Measurements from ENCODE around the gene PLXNB2.

The PLXNB2 gene

DNA sequence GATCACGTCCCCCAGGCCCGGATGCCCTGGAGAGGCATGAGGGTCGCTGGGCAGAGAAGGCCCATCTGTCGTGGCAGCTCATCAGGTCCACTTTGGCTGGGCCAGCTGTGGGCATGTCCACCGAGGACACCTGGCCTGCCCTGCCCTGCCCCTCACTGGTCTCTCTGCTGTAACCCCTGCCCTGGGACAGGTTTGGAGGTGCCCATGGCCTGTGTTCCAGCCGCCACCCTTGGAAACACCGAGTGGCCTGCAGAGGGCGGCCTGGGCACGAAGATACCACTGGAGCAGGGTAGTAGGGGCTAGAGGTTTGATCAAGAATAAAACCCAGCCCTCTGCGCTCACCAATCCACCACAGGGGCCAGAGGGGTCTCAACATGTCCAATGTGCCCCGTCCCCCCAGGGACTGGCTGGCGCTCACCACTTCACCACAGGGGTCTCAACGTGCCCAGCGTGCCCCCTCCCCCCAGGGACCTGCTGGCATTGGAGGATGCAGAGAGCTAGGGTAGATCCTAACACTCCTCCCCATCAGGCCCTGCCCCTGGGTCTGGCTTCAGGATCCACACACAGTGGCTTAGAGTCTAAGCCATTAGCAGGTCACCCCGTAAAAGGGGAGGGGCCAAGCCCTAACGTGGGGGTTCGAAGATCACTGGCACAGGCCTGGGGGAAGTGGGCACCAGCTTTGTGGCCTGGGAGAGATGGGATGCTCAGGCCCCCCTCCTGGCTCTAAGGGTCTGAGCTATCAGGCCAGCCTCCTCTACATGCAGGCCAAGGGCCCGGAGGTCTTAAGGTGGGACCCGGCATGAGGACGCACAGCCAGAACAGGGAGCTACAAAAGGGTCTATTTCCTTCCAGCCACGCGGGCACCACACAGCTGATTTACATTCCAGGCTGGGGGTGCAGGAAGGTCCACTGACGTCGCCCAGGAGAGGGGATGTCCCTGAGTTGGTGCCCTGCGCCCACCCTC lies 55.1 kb downstream of the PLXNB2 start:
- DNase-seq (ENCODE audit: low spot score), result peak; percentile 50

DNA sequence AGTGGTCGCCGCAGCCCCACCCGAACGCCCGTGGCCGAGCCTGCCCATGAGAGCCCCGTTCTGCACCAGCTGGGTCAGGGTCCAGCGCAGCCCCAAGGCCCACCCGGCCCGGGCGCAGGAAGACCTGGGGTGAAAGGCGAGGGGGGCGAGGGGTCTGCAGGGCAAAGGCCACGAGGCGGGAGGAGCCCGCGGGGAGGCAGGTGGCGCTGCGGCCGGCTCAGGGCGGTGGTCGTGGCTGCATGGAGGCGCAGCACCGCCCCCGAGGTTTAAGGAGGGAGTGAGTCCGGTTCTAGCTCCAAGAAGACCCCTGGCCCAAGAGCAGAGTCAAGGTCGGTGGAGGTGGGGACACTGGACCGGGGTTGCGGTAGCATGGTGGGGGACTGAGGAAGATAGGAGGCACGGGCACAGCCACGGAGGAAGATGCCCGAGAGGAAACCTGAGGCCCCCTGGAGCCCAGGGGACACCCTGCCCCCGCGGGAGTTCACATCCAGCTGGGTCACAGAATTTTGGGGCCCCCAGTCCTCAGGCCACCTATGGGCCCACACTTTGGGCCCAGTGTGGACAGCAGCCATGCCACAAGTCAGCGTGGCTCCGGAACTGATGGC lies 55.9 kb downstream of the PLXNB2 start:
- DNase-seq (ENCODE audit: low spot score), result no peak

- peak; percentile 72 for DNase-seq (ENCODE audit: low spot score)
These were observed 56.6 kb downstream of the PLXNB2 start, which contains the start of gene HDAC10 for GRCh38 chr22:50250555-50251476. HDAC10 (minus strand) TSS chr22:50251265; CDS start chr22:50251032, 233 bp downstream.

DNA sequence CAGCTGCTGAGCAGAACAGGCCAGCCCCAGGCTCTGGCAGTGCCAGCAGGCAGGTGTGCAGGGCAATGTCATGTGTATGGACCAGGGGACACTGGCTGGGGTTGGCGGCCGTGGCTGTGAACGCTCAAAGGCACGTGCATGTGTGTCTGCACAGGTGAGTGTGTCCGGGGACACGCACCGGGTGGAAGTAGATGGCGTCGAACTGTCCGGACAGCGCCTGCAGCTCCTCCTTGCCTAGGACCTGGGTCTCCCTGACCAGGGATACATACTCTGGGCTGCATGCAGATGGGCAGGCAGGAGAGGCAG lies 57.2 kb downstream of the PLXNB2 start:
- no peak for DNase-seq (ENCODE audit: low spot score)

DNA sequence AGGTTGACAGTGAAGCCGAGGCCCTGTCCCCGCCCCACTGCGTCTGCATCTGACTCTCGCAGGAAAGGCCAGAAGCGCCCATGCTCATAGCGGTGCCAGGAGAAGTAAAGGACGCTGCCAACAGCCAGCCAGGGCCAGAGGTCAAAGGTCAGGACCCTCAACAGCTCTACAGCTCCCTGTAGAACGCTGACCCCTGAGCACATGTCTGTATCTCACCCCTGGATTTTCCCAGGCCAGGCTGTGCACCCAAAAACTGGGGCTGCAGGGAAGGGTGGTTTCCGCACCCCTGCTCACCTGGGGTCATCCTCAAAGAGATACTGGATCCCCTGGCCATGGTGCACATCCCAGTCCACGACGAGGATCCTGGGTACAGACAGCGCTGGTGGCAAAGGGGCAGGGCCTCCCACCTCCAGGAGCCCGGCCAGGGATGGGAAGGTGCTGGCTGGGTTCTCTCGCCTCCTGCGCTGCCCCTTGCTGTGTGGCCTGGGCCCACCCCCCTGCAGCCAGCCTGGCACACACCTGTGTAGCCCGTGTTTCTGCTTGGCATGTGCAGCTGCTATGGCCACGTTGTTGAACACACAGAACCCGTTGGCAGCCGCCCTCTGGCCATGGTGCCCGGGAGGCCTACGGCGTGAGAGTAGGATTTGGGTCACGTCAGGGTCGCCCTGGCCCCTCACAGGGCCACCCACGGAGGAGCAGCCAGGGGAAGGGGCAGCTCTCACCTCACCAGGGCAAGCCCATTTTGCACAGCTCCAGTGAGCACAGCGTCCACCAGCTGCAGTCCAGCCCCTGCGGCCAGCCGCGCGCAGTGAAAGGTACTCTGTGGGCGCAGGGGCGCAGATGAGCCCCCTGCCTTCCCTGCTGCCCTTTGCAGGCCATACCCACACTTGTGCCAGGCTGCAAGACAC lies 57.9 kb downstream of the PLXNB2 start:
- no peak for DNase-seq (ENCODE audit: low spot score)

DNA sequence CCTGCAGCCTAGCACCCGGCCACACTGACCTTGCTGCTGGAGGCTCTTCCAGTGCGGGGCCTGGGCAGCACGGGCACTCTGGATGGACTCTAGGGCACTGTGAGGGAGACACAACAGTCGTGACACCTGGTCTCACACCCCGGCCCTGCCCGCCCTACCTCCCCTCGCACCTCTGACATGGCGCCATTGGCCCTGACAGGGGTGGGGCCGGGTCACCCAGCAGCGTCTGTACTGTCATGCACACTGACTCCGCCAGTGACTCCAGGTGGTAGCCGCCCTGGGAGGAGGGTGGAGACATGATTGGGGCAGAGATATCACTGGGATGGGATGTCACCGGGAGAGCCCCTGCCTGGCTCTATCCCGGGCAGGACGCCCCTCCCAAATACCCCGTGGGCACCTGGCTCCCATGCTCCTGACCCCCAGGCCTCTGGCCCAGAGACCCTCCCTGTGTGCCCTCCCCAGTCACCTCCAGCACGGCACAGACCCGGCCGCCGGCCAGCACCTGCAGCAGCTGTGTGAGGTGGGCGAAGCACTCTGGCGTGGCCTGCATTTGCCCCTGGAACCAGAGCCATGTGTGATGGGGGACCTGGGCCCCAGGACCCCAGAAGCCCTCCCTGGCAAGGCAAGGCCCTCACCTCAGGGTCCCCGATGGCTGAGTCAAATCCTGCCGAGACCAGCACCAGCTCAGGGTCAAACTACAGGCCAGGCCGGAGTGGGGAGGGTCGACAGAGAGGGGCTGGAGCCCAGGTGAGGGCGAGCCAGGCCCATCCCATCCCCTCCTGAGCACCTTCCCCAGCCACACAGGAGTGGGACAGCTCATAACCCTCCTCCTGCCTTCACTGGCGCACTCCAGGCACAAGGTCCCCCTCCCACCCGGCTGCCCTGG lies 59.0 kb downstream of the PLXNB2 start:
- DNase-seq (ENCODE audit: low spot score), result no peak

DNA sequence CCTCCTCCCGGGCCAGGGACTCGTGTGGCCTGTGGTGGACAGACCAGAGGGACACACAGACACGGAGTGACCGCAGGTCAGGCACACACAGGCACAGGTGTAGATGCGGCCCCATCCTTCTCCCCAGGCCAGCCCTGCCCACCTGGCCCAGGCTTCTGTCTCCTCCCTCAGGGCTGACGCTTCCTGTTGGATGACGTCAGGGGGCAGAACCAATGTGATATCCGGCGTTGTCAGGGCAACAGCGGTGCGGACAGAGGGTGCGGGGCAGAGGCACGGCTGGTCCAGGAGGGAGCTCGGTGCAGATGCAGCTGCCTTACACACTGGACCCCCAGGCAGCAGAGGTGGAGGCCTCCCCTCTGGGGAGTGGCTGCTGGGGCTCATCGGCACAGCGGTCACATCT lies 59.7 kb downstream of the PLXNB2 start:
- DNase-seq (ENCODE audit: low spot score), result no peak

- no peak for DNase-seq (ENCODE audit: low spot score)
These were observed 60.9 kb downstream of the PLXNB2 start for GRCh38 chr22:50246242-50247175.

DNA sequence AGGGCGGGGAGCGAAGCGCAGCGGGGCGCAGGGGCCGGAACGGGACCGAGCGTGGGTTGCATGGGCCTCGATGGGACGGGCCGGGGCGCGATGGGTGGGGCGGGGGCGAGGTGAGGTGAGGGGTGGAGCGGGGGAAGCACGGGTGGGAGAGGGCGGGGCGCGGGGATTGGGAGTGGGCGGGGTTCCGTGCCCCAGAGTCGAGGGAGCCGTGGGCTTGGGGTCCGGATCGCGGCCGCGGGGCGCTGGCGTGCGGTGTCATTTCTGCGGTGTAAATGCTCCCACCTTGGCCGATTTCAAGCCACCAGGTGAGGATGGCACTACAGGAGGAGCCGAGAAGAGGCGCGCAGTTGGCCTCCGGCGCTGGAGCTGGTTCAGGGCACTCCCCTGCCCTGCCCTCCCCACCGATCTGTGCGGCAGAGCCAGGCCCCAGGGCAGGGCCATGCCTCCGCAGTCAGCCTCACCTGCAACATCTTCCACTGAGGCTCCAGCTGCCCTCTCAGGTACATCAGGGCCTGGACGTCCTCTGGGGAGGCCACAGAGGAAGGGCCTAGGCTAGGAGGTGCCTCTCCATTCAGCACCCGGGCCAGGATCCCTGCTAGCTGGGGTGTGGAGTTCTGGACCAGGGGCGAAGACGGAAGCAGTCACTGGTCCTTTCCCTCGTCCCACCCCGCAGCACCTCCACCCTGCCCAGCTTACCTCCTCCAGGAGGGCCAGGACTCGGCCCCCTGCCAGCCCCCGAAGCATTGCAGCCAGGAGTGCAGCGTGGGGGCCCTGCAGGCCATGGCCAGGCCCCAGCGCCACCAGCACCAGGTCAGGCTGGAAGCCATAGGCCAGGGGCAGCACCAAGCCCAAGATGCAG lies 62.0 kb downstream of the PLXNB2 start:
- DNase-seq (ENCODE audit: low spot score), result peak; percentile 22

DNA sequence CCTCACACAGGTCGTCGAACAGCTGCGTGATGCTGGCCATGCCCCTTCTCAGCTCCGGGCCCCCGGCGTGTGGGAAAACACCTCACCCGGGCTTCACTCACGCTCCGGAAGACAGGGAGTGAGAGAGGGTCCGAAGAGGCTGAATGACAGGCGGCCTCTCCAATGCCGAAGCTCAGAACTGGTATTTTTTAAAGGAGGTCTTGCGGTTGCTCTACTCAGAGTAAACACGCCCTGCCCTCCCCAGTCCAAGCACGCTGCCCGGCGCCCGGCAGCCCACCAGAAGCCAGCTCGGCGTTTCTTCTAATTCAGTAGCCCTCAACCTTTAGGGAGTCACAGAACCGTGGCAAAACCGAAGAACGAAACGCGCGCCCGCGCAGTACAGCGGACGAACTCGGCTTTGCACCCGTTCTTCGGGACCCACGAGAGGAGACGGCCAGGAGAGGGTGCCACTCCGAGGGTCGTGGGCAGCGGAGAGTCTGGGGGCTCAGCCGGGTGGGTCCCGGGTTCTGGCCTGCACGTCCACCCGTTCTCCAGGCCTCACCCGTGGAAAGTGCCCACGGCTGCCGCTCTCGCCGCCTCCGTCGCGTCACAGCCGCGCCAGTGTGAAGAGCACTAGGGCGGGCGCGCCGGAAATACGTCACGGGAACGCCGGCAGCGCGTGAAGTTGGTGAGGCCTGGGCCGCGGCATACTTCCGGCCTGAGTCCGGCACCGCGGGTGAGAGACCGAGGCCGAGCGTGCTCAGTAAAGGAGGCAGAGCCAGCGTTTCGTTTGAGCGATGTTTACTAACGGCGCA lies 62.8 kb downstream of the PLXNB2 start, which contains the start of gene TUBGCP6:
Gene TUBGCP6 (minus strand): TSS at position 604 of the 794 bp plus-strand sequence. CDS start 564 bp downstream, at position 40.
- DNase-seq (ENCODE audit: low spot score), result peak; percentile 95

DNA sequence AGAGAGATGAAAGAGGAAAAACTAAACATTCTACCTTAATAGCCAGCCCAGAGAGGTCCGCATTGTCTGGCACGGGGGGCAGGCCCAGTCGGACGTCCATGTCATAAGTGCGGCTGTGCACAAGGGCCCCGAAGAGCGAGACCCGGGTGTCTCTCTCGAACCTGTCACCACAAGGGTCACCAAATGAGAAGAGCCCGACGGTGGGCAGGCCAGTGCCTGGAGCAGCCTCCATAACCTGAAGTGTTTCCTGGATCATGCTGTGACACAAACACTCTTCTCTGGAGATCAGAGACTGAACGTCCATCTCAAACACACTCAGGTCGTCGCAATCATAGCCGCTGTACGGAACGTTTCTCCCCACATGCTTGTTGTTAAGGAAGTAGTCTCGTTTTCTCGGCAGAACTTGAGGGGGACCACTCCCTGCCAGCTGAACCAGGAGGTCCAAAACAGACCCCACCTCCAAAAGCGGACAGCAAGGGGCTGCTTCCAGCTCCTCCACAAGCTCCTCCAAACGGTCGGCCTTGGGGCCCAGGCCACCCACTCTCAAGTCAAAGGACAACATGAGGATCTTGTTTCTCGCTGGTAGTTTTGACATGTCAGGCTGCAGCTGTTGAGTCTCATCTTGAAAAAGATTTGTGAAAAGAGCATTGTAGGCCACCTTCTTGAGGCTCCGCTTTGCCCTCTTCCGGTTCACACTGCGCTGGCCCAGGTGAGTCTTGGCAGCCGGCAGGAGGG lies 63.6 kb downstream of the PLXNB2 start:
- no peak for DNase-seq (ENCODE audit: low spot score)

- DNase-seq (ENCODE audit: low spot score), result no peak
These were observed 65.0 kb downstream of the PLXNB2 start for GRCh38 chr22:50242406-50242949.

- no peak for DNase-seq (ENCODE audit: low spot score)
These were observed 68.7 kb downstream of the PLXNB2 start for GRCh38 chr22:50238755-50239154.

GRCh38 chr22:50236731-50237409 lies 70.6 kb downstream of the PLXNB2 start:
- no peak for DNase-seq (ENCODE audit: low spot score)

DNA sequence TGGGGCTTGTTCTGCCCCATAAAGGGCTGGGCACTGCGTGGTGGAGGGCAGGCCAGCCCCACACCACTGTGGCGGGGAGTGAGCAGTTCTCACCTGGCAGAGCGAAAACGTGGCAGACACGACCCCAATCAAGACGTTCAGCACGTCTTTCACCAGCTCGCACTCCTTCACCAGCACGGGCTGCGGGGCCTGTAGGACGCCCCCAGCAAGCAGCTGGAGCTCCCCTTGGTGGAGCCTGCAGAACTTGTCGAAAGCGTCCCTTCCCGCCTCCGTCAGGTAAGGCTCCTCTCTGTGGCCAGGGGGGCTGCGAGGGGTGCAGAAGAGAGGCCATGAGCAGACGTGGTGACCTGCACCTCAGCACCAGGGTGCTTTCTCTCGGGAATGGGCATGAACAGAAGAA lies 74.2 kb downstream of the PLXNB2 start:
- no peak for DNase-seq (ENCODE audit: low spot score)
